Kidney (tissue), 14 donors: ENCODE results near the gene PLEKHA6. TPM values are rescaled to one million over a fixed set of nuclear protein-coding genes. Genes with fewer than 3 reads are reported as not detected.

Experiments
- DNase-seq, 5 donors: peaks; one replicate each; pipeline ENCODE4 v3.0.0-alpha.2; 2013 to 2020
- FAIRE-seq: peaks from 2 replicates; lab custom pipeline; 2012; peaks lifted over from hg19 to GRCh38; lab: Jason Lieb, UNC
- H3K27ac ChIP-seq, 2 donors: one replicate each; pipeline ENCODE4 v1.7.0; 2013; ENCODE audit warnings: low read depth in 2 of 2, low read length in 2 of 2, inconsistent platforms in 1 of 2
- H3K27me3 ChIP-seq: one replicate; pipeline ENCODE4 v1.7.1; 2013; ENCODE audit warnings: low read length, inconsistent platforms; ENCODE audit not compliant: control insufficient read depth, insufficient read depth
- H3K36me3 ChIP-seq, 3 donors: one replicate each; pipeline versions ENCODE4 v1.7.0 to v1.7.1; 2013; ENCODE audit warnings: low read length in 3 of 3, control low read depth in 1 of 3, inconsistent platforms in 1 of 3; ENCODE audit not compliant: insufficient read depth in 3 of 3, control insufficient read depth in 2 of 3
- H3K4me1 ChIP-seq, 3 donors: one replicate each; pipeline versions ENCODE4 v1.7.0 to v1.7.1; 2013; ENCODE audit warnings: low read length in 3 of 3, inconsistent platforms in 1 of 3, low read depth in 1 of 3; ENCODE audit not compliant: control insufficient read depth in 2 of 3, insufficient read depth in 2 of 3
- H3K4me3 ChIP-seq, 3 donors: one replicate each; pipeline versions ENCODE4 v1.7.0 to v1.8.1; 2013; ENCODE audit warnings: low read length in 3 of 3, control low read depth in 1 of 3, inconsistent platforms in 1 of 3
- H3K9ac ChIP-seq, 3 donors: one replicate each; pipeline versions ENCODE4 v1.7.0 to v1.7.1; 2013; ENCODE audit warnings: low read length in 3 of 3, control low read depth in 1 of 3, inconsistent platforms in 1 of 3
- H3K9me3 ChIP-seq, 3 donors: one replicate each; pipeline versions ENCODE4 v1.7.0 to v1.7.1; 2013; ENCODE audit warnings: low read length in 3 of 3, control low read depth in 1 of 3, inconsistent platforms in 1 of 3; ENCODE audit not compliant: control insufficient read depth in 2 of 3, insufficient read depth in 1 of 3
- CTCF ChIP-seq: IDR thresholded peaks from 3 replicates; pipeline ENCODE4 v1.5.1; 2012; ENCODE audit warnings: mild to moderate bottlenecking, moderate library complexity, borderline replicate concordance; ENCODE audit not compliant: insufficient read depth; ENCODE audit errors: extremely low read depth
- intact Hi-C: fragments of 100-400 bp; cut with DNase I; formaldehyde crosslinking; loops from one replicate; pipeline ENCODE4 v1.11.1; 2022
- polyA plus RNA-seq: library from polyadenylated mRNA; stranded (reverse); fragments of 350-450 nt; fragmentation: Illumina TruSeq; extraction: RNeasy Lipid Tissue Mini Kit (QIAGEN cat#74804); gene quantifications from one replicate; pipeline ENCODE4 v1.2.3, GENCODE V29; 2014; ENCODE audit warnings: low read depth, low replicate concordance; ENCODE audit not compliant: insufficient read depth
- total RNA-seq: library from RNA; stranded (reverse); fragmentation: NEBNext Ultra II Directional; extraction: Animal tissue kit (Norgen Biotek cat#: 25700); gene quantifications from one replicate; pipeline ENCODE4 v1.2.1, GENCODE V29; 2021
- donor health status: control.
- donor health status: control.
- donor health status: control.
- donor health status: control.
- donor health status: control.
- donor health status: DM: yes; HTN: yes; CAD: no.
- donor health status: Normal renal cell carcinoma (clear cell type).

Gene PLEKHA6
- total and polyA plus RNA-seq, 2 donors from 2014 or later = 17.5 to 65.1 TPM

GRCh38 chr1:204203206-204203767 is 156.4 kb downstream of the PLEKHA6 start:
- DNase-seq (peak in 1 of 5 donors; percentile 24), FAIRE-seq (no peak)
- H3K4me1 ChIP-seq = peaks cover 0 to 6% (median 0%) of the 10 kb centered on the region in 3 donors
- H3K4me3 ChIP-seq = no peak overlapping the region
- no peak overlapping the region for H3K27ac ChIP-seq
- no peak for TF ChIP-seq CTCF
- H3K9ac ChIP-seq = no peak overlapping the region
- intact Hi-C loops = no loop called here
- no peaks in the 10 kb centered on the region for H3K36me3 ChIP-seq
- no peaks in the 10 kb centered on the region for H3K9me3 ChIP-seq
- H3K27me3 ChIP-seq = no peaks in the 10 kb centered on the region

GRCh38 chr1:204202481-204202880 is 157.2 kb downstream of the PLEKHA6 start:
- no peak overlapping the region for H3K4me3 ChIP-seq
- DNase-seq (peak in 1 of 5 donors; percentile 11), FAIRE-seq (no peak)
- H3K27ac ChIP-seq = no peak overlapping the region
- peaks cover 0 to 6% (median 0%) of the 10 kb centered on the region in 3 donors for H3K4me1 ChIP-seq
- no peaks in the 10 kb centered on the region for H3K27me3 ChIP-seq
- no peaks in the 10 kb centered on the region for H3K9me3 ChIP-seq
- H3K9ac ChIP-seq = no peak overlapping the region
- no peak for TF ChIP-seq CTCF
- intact Hi-C loops = no loop called here
- no peaks in the 10 kb centered on the region for H3K36me3 ChIP-seq

GRCh38 chr1:204201348-204202040 is 158.2 kb downstream of the PLEKHA6 start:
- no peak for FAIRE-seq
- intact Hi-C loops = no loop called here
- H3K27me3 ChIP-seq = no peaks in the 10 kb centered on the region

More at GRCh38 chr1:204201348-204202040, 158.2 kb downstream of the PLEKHA6 start:
- H3K9me3 ChIP-seq = no peaks in the 10 kb centered on the region
- H3K27ac ChIP-seq = no peak overlapping the region
- DNase-seq = peak in 1 of 5 donors; percentile 18
- no peaks in the 10 kb centered on the region for H3K4me1 ChIP-seq
- H3K4me3 ChIP-seq = no peak overlapping the region
- no peak overlapping the region for H3K9ac ChIP-seq
- no peaks in the 10 kb centered on the region for H3K36me3 ChIP-seq
- no peak for TF ChIP-seq CTCF
